HG02970 (cell line): ENCODE measurements around the gene DBH.

Experiments used
- ATAC-seq: cut with Tn5 transposase; IDR thresholded peaks from one replicate; pipeline ENCODE4 v1.9.1; 2021; ENCODE audit warnings: mild to moderate bottlenecking, moderate library complexity, moderate number of reproducible peaks; ENCODE audit not compliant: unreplicated experiment, low FRiP score

The DBH gene

DNA sequence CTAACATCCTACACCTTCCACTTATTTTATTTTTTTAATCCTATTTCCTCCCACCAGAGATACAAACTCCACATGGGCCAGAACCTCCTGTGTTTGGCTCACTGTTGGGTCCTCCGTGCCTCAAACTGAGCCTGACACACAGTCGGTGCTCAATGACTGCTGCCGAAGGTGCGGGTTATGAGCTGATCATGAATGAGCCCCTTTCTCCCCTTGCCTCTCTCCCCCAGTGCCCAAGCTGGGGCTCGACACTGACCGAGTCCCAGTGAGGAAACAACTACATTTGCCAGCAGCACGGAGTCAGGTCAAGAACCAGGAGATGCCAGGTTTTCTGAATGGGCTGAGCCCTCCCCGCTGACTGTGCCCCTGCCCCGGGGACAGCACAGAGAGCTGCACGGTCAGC is 57.0 kb downstream of the DBH start:
- ATAC-seq: no peak

DNA sequence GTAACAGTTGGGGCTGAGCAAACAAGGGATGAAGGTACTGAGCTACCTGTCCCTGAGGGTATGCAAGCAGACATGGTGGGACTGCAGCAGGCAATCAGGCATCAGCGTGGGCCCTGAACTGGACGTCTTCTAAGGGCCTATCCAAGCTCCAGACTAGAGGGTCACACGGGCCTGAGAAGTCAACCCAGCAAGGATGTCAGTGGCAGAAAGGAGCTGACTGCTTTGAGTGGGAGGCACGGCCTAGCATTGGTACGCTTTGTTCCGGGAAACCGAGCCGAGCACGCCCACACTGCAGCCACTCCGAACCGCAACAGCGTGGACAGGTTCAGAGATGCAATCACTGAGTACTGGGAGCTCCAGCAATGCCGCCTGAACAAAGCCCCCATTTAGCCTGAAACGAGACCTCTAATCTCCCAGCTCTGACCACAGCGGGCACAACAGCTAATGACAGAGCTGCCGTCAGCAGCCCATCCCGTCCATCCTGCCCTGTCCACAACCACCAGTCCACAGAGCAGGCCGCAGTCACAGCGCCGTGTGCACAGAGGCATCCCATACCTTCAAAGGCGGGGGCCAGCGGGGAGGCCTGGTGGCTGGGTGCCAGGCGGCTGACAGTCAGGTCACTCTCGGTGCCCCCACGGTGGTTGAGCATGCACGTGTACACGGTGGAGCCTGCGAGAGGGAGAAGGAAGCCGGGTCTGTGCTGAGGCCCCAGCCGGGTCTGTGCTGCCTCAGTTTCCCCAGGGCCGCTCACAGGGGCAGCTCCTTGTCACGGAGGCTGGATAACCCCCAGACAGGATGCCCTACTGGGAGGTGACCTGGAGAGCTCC is 57.8 kb downstream of the DBH start:
- ATAC-seq: no peak

DNA sequence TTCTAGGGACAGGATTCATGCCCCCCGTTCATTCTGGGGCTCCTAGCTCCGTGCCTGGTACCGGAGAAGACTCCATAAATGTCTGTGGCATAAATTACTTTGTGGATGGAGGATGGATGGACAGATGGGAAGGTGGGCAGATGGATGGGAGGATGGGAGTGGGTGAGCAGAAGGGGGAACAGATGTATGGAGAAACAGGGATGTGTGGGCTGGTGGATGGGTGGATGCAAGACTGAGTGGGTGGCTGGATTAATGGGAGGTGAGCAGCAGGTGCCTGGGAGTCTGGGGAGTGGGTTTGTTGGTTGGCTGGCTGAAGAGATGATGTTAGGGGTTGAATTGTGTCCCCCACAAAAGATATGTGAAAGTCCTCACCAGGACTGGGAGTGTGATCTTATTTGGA is 58.5 kb downstream of the DBH start:
- no peak for ATAC-seq

DNA sequence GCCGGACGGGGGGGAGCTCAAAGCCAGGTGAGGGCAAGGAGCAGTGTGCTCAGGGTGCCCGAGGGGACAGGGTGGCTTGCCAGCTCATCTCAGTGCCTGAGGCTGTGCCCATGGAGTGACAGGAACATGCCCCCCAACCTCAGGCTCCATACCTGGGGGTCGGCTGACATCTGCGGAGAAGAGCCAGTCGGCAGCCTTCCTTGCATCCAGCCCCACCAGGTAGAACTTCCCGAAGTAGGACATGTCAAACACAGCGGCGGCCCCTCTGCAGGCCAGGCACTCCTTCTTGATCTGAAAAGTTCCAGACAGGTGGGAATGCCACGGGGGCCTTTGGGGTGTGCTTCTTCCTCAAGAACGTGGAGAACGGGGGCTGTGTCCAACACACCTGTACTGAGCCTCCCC is 59.9 kb downstream of the DBH start:
- ATAC-seq: no peak

DNA sequence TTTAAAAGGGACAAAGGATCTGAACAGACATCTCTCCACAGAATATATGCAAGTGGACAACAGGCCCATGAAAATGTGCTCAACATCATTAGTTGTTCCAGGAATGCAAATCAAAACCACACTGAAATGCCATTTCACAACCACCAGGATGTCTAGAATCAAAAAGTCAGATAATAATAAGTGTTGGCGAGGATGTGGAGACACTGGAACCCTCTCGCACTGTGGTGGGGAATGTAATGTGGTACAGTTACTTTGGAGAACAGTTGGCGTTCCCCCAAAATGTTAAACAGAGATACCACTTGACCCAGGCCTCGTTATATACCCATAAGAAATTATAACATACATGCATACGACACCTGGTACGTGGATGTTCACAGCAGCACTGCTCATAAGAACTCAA is 63.4 kb downstream of the DBH start:
- no peak for ATAC-seq

DNA sequence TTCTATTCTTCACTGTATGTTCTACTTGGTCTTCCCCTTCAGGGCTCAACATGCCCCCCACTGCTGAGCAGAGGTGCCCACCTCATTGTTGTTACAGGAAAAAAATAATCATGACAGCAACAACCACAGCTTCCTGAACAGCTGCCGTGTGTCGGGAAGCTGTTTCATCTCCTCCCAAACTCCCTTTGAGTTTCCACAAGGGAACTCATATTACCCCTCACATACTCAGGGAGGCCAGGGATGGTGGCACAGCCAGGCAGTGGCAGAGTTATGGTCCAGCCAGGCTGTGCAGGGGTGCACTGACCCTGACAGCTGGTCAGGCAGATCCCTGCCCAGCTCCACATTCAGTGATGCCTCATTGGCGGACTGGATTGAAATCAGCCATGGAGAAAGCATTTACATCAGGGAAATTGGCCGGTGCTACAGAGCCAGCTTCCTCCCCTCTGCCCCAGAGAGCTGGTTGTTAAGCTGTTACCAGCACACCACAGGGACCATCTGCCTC is 64.7 kb downstream of the DBH start:
- ATAC-seq: no peak

DNA sequence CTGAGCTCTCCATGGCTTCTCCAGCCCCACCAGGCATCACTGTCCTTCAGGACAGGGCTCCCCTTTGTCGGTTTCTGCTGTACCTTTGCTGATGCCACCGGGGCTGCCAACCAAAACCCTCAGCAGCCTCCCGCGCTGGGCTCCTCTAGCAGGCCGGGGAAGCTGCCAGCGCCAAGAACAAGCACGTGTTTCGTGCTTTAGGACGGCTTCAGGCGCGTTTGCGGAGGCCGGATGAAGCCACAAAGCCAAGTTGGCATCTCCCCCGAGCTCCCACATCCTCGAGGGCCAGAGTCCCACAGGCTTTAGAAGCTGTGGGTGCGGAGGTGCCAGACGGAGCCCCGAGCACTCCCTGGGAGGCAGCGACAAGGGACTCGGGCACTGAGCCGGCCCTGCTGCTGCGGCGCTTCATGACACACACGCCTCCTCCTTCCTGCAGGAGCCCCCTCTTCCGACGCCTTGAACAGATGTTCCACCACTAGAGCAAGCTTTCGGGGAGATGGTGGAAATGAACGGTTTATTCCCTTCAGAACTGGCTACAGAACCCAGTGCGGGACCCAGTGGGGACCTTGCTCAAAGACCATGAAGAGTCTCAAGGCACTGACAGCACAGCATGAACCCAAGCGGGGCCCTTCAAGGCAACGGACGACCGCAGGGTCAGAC is 65.3 kb downstream of the DBH start:
- ATAC-seq: no peak

DNA sequence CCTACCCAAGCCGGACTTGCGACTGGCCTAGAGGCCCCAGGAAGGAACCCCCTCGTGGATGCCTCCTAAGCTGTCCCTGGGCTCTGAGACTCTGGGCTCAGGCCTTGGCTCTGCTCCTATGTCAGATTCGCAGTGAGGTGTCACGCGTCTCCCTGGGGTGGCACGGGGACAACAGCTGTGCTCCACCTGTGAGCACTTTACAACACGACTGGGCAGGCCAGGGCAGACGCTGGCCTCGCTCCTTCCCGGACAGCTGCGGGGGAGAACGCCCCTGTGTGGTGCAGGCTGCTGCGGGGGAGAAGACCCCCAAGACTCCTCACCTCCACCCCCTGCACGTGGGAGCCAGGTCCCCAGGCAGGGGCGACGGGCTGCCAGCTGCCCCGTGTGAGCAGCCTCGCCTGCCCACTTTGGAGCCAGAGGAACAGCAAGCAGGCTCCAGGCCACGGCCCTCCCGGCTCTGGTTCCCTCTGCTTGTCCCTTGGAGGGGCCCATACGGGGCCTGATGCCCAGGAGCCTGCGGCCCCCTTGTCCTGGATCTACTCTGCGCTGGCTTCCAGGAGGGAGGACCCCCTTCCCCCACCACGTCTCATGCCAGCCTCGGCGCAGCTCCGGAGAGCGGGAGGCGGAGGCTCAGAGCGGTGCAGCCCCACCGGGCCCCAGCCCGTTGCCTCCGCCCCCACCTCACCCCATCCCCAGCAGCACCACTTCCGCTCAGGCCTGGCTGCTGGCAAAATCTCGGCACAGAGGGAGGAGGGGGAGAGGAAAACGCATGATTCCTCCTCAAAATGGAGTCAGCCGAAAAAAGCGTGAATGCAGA is 66.0 kb downstream of the DBH start:
- no peak for ATAC-seq

DNA sequence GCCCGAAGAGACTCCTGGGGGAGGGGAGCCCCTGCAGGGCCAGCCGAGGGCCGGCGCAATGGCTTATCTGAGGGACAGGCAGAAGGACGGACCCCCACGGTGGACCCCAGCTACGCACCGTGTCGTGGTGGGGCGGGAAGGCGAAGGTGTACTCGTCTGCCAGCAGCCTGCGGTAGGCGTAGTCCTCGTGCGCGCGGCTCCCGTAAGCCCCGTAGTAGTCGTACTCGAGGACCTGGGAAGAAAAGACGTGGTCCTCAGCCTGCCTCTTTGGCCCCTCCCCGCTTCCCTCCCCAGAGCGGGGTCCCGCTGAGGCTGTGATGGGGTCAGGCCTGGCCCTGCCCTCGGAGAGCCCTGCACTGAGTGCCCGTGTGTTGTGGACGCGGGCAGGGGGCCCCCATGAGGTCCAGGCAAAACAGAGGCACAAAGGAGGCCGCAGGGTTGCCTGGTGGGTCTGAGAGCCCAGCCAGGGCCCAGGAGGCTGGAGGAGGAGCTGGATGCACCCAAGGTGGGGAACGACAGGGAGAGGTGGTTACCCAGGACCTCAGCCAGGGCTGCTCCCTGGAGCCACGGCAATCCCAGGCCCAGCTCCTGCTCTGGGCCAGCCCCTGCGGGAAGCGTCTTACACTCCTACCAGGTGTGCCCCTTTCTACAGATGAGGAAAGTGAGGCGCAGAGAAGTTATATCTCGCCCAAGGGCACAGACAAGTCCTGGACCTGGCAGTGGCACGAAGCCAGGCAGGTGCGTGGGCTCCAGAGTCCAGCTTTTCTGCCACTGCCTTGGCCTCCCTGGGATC is 66.8 kb downstream of the DBH start:
- no peak for ATAC-seq

DNA sequence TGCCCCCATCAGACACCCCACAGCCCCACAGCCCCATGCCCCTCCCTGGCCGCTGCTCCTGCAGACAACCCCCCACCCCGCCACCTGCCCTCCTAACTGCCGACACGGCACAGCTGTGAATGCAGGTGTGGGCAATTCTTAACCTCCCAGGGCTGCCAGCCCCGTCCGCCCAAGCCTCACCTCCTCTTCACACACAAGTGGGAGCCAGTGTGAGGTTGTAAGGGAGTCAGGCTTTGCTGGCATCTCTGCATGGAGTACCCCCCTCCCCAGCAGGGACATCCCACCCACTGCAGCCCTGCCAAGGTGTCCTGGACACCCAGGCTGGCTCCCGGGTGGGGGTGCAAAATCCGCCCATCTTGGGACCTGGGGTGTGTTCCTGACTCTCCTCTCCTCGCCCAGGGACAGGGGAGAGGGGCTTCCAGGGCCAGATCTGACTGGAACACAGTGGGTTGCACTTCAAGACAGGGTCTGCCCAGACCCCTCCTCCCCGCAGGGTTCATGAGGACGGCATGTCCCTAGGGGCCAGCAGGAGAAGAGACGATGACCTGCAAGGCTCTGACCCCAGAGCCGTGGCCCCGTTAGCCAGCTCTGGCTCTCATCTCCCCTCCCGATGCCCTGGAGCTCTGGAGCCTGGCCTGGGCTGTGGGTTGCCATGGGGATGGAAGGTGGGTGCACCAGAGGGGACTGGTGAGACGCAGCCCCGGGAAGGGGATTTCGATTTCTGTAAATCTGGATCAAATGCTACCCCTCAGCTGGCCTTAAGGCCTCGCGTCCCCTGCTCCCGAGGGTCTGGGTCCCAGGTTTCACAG is 67.6 kb downstream of the DBH start:
- ATAC-seq: no peak

DNA sequence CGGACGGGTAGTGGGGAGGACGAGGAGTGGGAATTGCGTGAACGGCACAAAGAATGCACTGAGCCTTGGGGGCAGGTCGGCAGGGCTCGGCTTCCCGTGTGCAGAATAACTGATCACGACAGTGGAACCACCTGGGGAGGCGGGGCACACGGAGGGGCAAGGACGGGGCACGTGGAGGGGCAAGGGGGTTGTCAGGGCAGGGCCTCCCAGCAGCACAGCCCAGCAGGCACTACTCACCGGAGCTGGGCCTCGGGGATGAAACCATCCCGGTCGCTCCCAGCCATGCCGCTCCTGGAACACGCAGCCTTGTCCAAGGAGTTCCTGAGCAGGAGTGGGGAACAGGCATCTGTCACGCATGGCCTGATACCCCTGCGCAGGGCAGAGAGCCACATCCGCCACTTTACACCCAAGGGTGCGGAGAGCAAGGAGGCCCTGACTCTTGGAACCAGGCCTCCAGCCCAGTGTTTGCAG is 68.6 kb downstream of the DBH start:
- ATAC-seq: no peak

DNA sequence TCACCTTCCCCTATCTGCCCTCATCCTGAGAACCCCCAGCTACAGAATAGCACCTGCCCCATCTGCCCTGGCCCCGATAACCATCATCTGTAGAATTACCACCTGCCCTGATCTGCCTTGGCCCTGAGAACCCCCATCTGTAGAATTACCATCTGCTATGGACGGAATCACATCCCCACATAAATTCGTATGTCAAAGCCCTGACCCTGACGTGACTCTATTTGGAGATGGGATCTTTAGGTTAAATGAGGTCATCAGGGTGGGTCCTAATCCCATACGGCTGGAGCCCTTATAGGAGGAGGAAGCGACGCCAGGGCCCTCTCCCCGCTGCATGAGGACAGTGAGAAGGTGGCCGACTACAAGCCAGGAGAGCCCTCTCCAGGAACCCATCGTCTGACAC is 69.4 kb downstream of the DBH start:
- no peak for ATAC-seq

DNA sequence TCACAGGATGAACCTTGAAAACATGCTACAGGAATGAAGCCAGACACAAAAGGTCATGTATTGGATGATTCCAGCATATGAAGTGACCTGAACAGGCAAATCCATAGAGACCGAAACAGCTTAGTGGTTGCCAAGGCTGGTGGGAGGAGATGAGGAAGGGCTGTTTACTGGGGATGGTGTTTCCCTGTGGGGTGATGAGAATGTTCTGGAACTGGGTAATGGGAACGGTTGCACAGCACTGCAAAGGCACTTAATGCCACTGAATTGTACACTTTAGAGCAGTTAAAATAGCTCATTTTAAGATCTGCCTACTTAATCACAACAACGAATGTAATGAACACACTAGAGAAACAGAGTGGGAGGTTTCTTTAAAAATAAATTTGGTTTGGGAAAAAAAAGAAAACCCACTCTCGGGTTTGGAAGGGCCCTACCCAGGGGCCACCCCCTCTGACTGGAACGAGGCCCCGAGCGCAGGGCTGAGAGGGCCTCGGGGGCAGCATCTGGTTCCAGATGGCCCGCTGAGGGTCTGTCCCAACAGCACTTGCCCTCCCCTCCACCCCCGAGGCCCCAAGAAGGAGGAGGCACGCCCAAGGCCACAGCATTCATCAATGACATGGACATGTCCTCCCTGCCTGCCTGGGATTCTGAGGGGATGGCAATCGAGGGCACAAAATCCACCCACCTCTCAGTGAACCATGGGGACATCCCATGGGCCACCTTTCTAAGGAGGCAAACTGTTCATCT is 70.3 kb downstream of the DBH start:
- ATAC-seq: no peak

DNA sequence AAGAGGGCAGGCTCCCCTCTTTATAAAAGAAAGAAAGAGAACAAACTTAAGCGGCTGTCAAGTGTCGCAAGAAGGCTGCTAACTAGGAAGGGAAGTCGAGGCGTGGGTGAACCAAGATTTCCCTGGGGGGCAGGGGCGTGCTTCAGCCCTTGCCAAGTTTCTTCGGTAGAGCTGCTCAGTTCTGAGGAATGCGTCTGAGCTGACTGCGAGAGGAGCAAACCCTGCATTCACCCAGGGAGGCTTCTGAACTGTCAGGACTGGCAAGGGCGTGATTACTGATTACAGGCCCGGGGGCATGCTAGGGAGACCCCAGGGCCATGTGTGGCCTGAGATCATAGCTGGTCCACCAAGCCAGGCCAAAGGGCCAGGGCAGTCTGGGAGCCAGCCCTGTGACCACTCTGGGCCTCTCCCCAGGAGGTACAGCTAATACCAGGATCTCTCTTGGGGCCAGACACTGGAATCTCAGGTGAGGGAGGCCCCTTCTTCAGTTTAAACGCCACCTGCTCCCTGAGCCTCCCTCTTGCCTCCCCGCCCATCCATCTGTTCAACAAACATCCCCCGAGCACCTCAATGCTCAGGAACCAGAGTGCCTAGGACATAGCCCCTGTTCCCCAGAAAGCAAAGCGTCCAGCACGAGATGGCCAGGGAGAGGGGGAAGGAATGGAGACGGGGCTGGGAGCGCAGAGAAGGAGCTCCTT is 71.1 kb downstream of the DBH start:
- ATAC-seq: no peak

DNA sequence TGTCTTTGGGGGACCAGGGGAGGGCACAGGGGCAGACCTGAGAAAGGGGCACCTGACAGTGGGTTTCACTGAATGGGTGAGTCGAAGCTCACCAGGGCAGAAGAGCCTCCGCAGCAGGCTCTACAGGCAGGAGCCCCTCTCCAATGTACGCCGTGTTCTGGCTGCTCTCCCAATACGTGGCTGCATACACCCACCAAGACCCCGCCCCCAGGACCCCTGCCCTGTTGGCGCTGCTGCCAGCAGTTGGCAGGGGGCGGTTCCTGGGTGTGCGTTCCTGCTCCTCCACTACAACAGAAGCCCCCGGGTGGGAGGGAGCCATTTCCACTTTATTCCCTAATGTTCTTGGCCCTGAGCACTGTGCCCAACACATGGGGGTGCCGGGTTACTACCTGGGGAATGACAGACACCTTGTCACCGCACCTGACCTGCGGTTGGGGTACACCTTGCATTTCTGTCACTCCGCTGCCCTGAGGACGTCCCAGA is 71.6 kb downstream of the DBH start:
- ATAC-seq: no peak

DNA sequence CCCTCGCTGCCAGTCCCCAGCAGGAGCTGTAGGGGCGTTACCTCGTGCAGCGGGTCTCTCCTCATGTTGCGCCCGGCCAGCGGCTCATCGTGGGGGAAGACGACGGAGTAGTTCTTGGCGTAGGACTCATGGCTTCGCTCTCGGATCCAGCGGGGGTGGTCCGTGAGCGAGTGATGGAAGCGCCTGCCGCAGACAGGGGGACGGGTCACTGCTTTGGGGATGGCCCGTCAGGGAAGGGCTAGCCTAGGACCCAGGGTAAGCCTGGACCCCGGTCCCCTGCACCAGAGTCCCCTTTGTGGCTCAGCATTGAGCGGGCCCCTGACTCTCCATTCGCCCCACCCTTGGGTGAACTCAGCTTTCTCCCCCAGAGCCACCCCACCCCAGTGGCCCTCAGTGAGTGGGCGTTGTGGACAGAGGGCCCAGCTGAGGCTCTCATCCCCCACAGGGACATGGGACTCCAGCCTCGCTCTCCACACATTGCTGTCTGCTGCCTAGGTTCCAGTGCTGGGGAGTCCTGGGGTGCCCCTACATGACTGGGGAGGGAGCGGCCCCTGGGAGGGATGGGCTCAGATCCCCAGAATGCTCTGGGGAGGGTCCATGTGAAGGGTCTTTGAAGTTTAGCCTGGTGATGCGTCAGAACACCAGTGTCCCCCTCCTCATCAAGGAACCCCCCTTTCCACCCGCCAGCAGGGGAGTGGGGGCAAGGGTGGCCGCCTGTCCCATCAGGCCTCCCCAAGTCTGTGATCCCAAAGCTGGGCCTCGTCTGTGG is 72.3 kb downstream of the DBH start:
- ATAC-seq: no peak
